Rectal smooth muscle tissue (tissue), 1 donor: Measurements from ENCODE around the gene TTC6.

ENCODE experiments used
- H3K27ac ChIP-seq: one replicate; pipeline ENCODE4 v1.7.0; 2013; ENCODE audit warnings: low read depth, low read length, inconsistent platforms
- H3K27me3 ChIP-seq: one replicate; pipeline ENCODE4 v1.7.0; 2013; ENCODE audit warnings: low read length; ENCODE audit not compliant: control insufficient read depth, insufficient read depth
- H3K36me3 ChIP-seq: one replicate; pipeline ENCODE4 v1.7.0; 2013; ENCODE audit warnings: low read length; ENCODE audit not compliant: control insufficient read depth, insufficient read depth
- H3K4me1 ChIP-seq: one replicate; pipeline ENCODE4 v1.7.0; 2013; ENCODE audit warnings: low read length; ENCODE audit not compliant: control insufficient read depth, insufficient read depth
- H3K4me3 ChIP-seq: one replicate; pipeline ENCODE4 v1.7.0; 2013; ENCODE audit warnings: low read length
- H3K9ac ChIP-seq: one replicate; pipeline ENCODE4 v1.7.0; 2013; ENCODE audit warnings: low read length

Gene TTC6

DNA sequence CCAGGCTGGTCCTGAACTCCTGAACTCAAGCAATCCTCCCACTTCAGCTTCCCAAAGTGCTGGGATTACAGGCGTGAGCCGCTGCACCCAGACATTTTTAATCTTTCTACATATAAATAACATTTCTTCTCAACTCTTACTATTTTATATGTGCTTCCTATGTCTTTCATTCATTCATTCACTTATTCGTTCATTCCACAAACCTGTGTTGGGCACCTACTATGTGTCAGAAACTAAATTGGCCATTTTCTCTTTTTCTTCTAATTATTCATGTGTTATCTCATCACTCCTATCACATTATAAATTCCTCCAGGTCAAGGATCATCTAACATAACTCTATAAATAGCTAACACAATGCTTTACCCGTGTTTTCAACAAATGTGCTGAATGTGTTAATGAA is 24.0 kb upstream of the TTC6 start:
- H3K36me3 ChIP-seq: no peaks in the 10 kb centered on the region
- no peaks in the 10 kb centered on the region for H3K27me3 ChIP-seq
- H3K9ac ChIP-seq: no peak overlapping the region
- no peak overlapping the region for H3K4me3 ChIP-seq
- H3K4me1 ChIP-seq: no peaks in the 10 kb centered on the region
- no peak overlapping the region for H3K27ac ChIP-seq

- Histone ChIP-seq H3K27me3 (no peaks in the 10 kb centered on the region), H3K36me3 (no peaks in the 10 kb centered on the region), H3K4me1 (no peaks in the 10 kb centered on the region), H3K27ac (no peak overlapping the region), H3K4me3 (no peak overlapping the region), H3K9ac (no peak overlapping the region)
Measured at GRCh38 chr14:37573356-37573755, 22.1 kb upstream of the TTC6 start.

DNA sequence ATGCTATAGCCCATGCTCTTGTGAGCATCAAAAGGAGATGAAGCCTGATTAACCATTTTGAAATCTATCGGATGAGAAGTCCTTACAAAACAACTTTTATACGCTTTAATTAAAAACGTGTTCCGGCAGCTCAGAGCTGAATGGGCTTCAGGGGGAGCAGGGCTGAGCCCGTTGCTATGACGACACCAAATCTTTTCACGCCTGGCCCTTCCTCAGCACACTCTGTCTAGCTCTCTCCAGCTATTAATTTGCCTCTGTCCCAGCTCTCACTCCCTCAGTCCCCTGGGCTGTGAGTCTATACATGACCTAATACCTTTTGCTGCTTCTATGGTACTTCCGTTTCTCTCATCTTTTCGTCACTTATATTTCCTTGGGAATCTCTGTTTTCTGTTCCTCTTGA is 16.2 kb upstream of the TTC6 start:
- Histone ChIP-seq H3K27ac (no peak overlapping the region), H3K4me1 (no peaks in the 10 kb centered on the region), H3K27me3 (no peaks in the 10 kb centered on the region), H3K4me3 (no peak overlapping the region), H3K9ac (no peak overlapping the region), H3K36me3 (no peaks in the 10 kb centered on the region)

GRCh38 chr14:37580146-37580545 is 15.3 kb upstream of the TTC6 start:
- Histone ChIP-seq H3K27ac (no peak overlapping the region), H3K9ac (no peak overlapping the region), H3K27me3 (no peaks in the 10 kb centered on the region), H3K4me1 (no peaks in the 10 kb centered on the region), H3K4me3 (no peak overlapping the region), H3K36me3 (no peaks in the 10 kb centered on the region)

- peaks cover 9% of the 10 kb centered on the region for H3K27me3 ChIP-seq
- H3K4me1 ChIP-seq: no peaks in the 10 kb centered on the region
- no peak overlapping the region for H3K27ac ChIP-seq
- no peak overlapping the region for H3K9ac ChIP-seq
- peak overlapping the region; percentile 29 for H3K4me3 ChIP-seq
- H3K36me3 ChIP-seq: no peaks in the 10 kb centered on the region
Measured at GRCh38 chr14:37583358-37584210, 11.8 kb upstream of the TTC6 start.

- H3K27me3 ChIP-seq: peaks cover 16% of the 10 kb centered on the region
- H3K4me3 ChIP-seq: peak overlapping the region; percentile 20
Measured at GRCh38 chr14:37584211-37585100, 11.0 kb upstream of the TTC6 start.

DNA sequence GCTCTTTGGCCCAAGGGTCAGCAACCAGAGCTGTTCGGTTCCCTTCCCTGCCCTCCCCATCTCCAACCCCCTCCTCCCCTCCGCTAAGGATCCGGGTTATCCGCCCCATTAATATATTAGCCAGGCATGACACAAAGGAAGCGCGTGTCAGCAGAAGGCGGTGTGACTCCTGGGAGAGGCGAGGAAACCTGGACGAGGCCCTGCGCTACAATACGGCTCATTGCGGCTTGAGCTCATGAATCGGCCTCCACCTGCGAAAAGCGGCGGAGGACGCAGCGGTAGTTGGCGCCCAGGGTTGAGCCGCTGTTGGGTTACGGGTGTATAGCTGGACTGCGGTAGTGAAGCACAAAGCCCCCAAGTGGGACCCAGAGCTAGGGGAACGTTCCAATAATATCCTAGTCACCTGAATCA is 10.3 kb upstream of the TTC6 start:
- Histone ChIP-seq H3K27me3 (peaks cover 16% of the 10 kb centered on the region), H3K27ac (no peak overlapping the region), H3K4me3 (peak overlapping the region; percentile 2), H3K36me3 (no peaks in the 10 kb centered on the region), H3K9ac (no peak overlapping the region), H3K4me1 (no peaks in the 10 kb centered on the region)

More at GRCh38 chr14:37584211-37585100, 11.0 kb upstream of the TTC6 start:
- Histone ChIP-seq H3K4me1 (no peaks in the 10 kb centered on the region), H3K9ac (no peak overlapping the region), H3K36me3 (no peaks in the 10 kb centered on the region), H3K27ac (no peak overlapping the region)

DNA sequence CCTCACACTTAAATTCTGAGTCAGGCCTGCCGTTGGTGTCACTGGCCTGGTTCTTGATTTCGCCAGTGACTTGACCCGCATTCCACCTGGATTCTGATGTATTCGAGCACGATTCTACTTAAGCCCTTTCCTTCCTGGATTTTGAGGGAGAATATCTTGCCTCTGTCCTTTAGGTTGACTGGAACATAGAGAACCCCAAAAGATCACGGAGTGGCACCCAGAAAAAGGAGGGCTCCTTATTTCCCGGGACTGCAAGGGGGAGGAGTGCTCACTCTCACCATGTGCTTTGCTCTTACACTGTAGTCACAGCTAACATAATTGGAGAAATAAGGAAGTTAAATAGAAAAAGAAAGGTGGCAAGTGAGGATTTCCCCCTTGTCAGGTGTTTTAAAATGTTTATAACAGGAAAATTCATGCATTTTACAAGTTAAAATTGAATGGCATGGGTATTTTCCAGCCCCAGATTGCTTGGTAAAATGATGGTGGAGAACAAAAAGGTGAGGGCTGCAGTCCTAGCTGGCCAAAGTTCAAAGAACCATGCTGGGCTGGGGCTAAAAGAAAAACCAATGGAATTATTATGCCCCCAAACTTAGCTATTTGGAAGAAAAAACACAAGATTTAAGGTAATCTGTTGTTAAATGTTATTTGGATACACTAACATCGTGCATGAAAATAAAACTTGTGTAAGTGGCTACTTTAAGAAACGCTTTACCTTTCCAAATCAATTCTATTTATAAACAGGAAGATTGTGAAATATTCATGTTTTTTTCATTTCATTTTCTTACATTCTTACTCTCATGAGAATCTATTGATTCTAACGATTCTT is 9.2 kb upstream of the TTC6 start:
- Histone ChIP-seq H3K4me1 (no peaks in the 10 kb centered on the region), H3K9ac (no peak overlapping the region), H3K4me3 (no peak overlapping the region), H3K27me3 (peaks cover 17% of the 10 kb centered on the region), H3K36me3 (no peaks in the 10 kb centered on the region), H3K27ac (no peak overlapping the region)

DNA sequence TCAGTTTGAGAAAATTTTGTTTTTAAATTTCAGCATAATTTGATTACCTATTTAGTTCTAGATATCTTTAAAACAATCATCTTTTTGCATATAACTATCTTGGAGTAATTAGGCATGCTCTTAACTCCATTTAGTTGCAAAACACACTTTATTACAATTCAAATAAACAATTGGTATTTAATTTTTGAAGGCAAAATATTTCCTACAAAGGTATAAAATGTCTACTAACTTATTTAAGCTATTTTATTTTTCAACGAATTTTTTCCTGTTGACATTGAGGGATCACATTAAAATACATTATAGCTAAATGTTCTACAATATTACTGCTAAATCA is 8.7 kb upstream of the TTC6 start:
- Histone ChIP-seq H3K9ac (no peak overlapping the region), H3K36me3 (no peaks in the 10 kb centered on the region), H3K4me3 (no peak overlapping the region), H3K27me3 (peaks cover 21% of the 10 kb centered on the region), H3K4me1 (no peaks in the 10 kb centered on the region), H3K27ac (no peak overlapping the region)

DNA sequence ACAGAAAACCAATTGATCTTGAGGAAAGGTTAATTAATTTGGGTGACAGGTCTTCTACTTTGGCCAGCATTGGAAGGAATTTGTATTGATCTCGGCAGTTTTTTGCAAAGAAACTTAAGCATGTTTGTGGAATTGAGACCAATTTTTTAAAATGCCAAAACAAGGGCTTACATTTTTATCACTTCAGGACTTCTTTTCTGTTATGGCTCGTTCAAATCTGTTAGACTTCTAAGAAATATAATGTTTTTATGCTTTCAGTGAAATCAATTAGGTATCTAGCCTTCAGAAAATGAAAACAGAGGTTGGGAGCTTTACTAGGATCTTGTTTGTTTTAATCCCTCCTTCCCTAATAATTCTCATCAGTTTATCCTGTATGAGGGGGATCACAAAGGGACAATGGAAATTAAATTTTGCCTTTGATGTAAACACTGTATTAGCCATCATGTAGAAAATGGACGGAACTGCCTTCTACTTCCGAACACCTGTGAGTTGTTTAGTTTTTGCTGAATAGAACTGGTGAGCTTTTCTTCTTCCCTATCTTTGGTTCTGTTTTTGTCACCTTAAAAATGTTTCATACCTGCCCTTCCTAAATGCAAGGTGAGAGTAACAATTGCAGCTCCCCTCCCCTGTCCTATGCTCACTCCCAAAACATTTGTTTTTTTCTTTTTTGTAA is 8.2 kb upstream of the TTC6 start:
- no peaks in the 10 kb centered on the region for H3K4me1 ChIP-seq
- no peak overlapping the region for H3K4me3 ChIP-seq
- no peak overlapping the region for H3K27ac ChIP-seq
- H3K36me3 ChIP-seq: no peaks in the 10 kb centered on the region
- no peak overlapping the region for H3K9ac ChIP-seq
- peaks cover 24% of the 10 kb centered on the region for H3K27me3 ChIP-seq

- Histone ChIP-seq H3K4me3 (peak overlapping the region; percentile 38), H3K36me3 (no peaks in the 10 kb centered on the region), H3K27me3 (peaks cover 27% of the 10 kb centered on the region), H3K27ac (no peak overlapping the region), H3K9ac (no peak overlapping the region), H3K4me1 (no peaks in the 10 kb centered on the region)
Measured at GRCh38 chr14:37587881-37588666, 7.4 kb upstream of the TTC6 start.
